ENCODE measurements around the gene MED29. TPM values are rescaled to one million over a fixed set of nuclear protein-coding genes. Genes with fewer than 3 reads are reported as not detected.

MED29 gene
- 11.7 and 13.2 TPM in 2 replicates for total RNA-seq

DNA sequence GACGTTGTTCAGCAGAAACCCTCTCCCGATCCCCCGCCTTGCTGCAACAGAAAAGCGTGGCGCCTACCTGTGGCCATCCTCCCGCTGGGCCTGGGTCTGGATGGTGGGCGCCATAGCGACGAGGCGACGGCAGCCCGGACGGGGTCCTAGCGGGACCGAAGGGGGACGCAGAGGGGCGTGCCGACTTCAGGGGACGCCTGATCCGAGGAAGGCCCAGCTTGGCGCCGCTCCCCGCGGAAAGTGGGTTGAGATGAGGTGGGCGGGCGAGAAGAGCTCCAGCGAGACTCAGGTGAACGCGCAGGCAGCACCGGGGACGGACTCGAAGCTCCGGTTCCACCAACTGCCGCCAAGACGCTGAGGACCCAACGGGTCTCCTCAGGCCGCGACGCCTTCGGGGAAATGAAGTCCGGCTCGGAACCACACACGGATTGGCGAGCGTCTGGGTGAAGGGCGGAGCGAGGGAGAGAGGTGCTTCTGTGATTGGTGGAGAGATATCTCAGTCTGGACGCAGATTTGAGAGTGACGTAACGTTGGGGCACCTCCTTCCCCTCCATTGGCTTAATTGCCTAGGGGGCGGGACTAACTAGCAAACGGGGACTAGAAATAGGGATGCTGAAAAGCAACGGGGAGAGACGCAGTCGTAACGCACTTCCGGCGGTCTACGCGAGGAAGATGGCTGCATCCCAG lies at the start of gene MED29, which contains the start of gene PAF1:
TSS of gene MED29 (plus strand) at position 628 of the 687 bp plus-strand sequence. CDS start at position 673, 45 bp downstream.
TSS of gene PAF1 (minus strand) at position 356 of the 687 bp plus-strand sequence. CDS start at position 114, 242 bp downstream.

DNA sequence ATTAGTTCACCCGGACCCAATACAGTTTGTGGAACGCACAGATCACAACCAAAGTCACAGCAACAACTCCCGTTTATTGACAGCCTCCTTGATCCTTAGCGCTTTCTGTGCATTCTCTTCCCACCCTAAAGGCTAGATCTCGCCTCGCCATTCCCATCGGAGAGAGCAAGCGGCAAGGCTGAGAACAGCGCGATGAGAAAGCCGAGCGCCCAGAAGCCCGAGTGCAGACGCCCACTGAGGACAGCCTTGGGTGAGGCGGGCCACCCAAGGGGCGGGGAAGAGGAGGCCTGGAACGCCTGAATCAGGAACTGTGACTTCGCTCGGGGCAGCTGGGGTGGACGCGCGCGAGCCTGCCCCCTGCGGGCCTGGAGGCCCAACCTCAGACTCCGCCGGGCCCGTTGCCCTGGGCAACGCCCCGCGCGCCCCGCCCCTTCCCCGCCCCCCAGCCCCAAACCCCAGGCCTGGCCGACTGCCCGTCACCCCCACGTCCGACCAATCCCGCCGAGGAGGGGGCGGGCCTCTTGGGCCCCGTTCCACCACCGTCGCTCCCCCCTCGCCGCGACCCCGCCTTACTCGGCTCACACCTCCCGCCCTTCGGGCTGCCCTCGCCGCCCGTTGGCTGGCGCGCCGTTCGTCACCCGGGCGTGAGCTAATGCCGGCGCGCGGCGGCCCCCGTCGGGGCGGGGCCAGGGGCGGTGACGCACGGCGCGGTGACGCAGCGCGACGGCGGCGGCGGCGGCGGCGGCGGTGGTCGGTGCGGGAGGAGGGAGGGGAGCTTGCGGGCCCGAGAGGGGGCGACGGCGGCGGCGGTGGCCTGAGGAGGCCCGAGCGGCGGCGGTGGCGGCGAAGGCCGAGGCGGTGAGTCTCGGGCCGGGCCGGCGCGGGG lies 49.2 kb upstream of the MED29 start, which contains the start of gene SAMD4B:
TSS of gene SAMD4B (plus strand) at position 703 of the 886 bp plus-strand sequence. CDS start 14,473 bp downstream, outside the sequence.

GRCh38 chr19:39406656-39407409 lies 15.7 kb downstream of the MED29 start, which contains the start of gene ZFP36:
TSS of gene ZFP36 (plus strand) at chr19:39406847. CDS start at chr19:39406905, 58 bp downstream.

GRCh38 chr19:39412100-39412866 lies 21.1 kb downstream of the MED29 start, which contains the start of gene PLEKHG2:
TSS of gene PLEKHG2 (plus strand) at chr19:39412669. CDS start at chr19:39414087, 1,418 bp downstream.

GRCh38 chr19:39435499-39436349 lies 44.5 kb downstream of the MED29 start, which contains the start of gene RPS16:
TSS of gene RPS16 (minus strand) at chr19:39435949. CDS start at chr19:39435895, 54 bp downstream.

DNA sequence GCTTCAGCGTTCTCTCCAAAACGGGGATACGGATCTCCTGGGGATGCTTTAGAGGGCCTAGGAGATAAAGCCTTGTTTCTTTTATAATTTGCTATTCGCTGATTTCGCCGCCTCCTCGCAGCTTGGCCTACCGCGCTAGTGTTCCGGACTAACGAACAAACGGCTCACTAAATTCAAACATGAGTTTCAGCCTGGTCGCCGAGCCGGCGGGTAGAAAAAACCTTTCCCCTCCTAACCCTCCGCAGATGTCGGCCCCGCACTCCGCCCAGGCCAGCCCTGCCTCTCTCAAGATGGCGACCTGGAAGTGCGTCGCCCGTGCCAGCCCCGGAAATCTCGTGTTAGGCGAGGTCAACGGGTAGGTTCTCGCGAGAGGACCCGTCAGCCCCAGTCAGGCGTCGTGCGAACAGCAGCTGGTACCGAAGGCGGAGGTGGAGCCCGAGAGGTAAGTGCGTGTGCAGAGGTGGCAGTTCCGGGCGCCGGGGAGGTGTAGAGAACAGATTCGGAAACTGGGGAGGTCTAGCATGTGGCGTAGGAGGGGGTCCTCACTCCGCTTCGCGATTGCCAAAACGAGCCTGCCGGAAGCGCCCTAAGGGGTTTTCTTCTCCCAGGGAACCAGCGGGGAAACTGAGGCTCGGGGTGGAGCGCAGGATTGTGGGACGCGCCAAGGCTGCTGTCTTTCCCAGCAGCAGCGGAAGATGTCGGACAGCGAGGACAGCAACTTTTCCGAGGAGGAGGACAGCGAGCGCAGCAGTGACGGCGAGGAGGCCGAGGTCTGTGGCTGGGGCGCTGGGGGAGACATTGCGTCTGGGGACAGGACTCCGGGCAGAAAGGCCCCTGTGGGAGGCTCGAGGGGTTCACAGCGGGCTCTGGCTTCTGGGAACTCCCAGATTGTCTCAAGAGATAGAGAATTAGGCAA lies 54.3 kb downstream of the MED29 start, which contains the start of gene SUPT5H:
TSS of gene SUPT5H (plus strand) at position 387 of the 916 bp plus-strand sequence. CDS start at position 696, 309 bp downstream.

Other genes starting within 250 kb of the MED29 start
- not detected in 2 replicates for gene NCCRP1, start 194.4 kb upstream of the MED29 start, total RNA-seq
- not detected in 2 replicates for gene SYCN, start 187.1 kb upstream of the MED29 start, total RNA-seq
- gene IFNL3, start 146.4 kb upstream of the MED29 start, total RNA-seq, result not detected in 2 replicates
- 0.30 TPM in 1 of 2 replicates, not detected in the other for gene IFNL4, start 142.5 kb upstream of the MED29 start, total RNA-seq
- gene IFNL2, start 123.0 kb upstream of the MED29 start, total RNA-seq, result not detected in 2 replicates
- not detected in 2 replicates for gene IFNL1, start 95.0 kb upstream of the MED29 start, total RNA-seq
- gene LRFN1, start 70.5 kb upstream of the MED29 start, total RNA-seq, result under 0.01 and 0.15 TPM in 2 replicates
- gene GMFG, start 55.3 kb upstream of the MED29 start, total RNA-seq, result 16.3 and 45.5 TPM in 2 replicates
- gene SAMD4B, start 49.0 kb upstream of the MED29 start, total RNA-seq, result 19.8 and 23.7 TPM in 2 replicates
- gene PAF1, start 272 bp upstream of the MED29 start, total RNA-seq, result 30.2 and 40.1 TPM in 2 replicates
- gene ZFP36, start 15.5 kb downstream of the MED29 start, total RNA-seq, result 0.32 TPM in 1 of 2 replicates, not detected in the other
- 8.4 and 12.7 TPM in 2 replicates for gene PLEKHG2, start 21.3 kb downstream of the MED29 start, total RNA-seq
- gene RPS16, start 44.6 kb downstream of the MED29 start, total RNA-seq, result 92.9 and 226 TPM in 2 replicates
- 51.3 and 69.6 TPM in 2 replicates for gene SUPT5H, start 54.2 kb downstream of the MED29 start, total RNA-seq
- gene TIMM50, start 89.5 kb downstream of the MED29 start, total RNA-seq, result 73.7 and 97.6 TPM in 2 replicates
- 0.15 and 0.65 TPM in 2 replicates for gene DLL3, start 107.6 kb downstream of the MED29 start, total RNA-seq
- not detected in 2 replicates for gene SELENOV, start 123.8 kb downstream of the MED29 start, total RNA-seq
- gene EID2B, start 141.5 kb downstream of the MED29 start, total RNA-seq, result 2.3 and 4.4 TPM in 2 replicates
- gene EID2, start 148.8 kb downstream of the MED29 start, total RNA-seq, result 13.3 and 25.8 TPM in 2 replicates
- not detected in 2 replicates for gene LGALS13, start 211.1 kb downstream of the MED29 start, total RNA-seq